ENCODE results near the gene PRRT2. TPM values are rescaled to one million over a fixed set of nuclear protein-coding genes. Genes with fewer than 3 reads are reported as not detected.

Gene PRRT2
- total and polyA plus RNA-seq, 10 of the 15 experiments (the other 5 are each of a cell fraction or from before 2014, with no cell fraction given): 0.08 to 0.49 (median 0.12) TPM; not detected in 4

- TF ChIP-seq NFXL1 (IDR thresholded peaks at IDR 0.05; ENCODE audit: borderline replicate concordance): no peak
- TF ChIP-seq ATF3 (IDR thresholded peaks at IDR 0.05; ENCODE audit: borderline replicate concordance, extremely low read depth, low read depth, low read length): no peak
- no peak for TF ChIP-seq SMC3 (IDR thresholded peaks at IDR 0.05; ENCODE audit: borderline replicate concordance, low read length)
- 0 out of 2 replicates have a peak, but pooled peaks have one; percentile 82 for TF ChIP-seq PML (IDR thresholded peaks at IDR 0.05; ENCODE audit: low read length)
- peak; percentile 23; the same call in 1 of the 2 replicates for TF ChIP-seq RAD51 (IDR thresholded peaks at IDR 0.05)
- peak; percentile 100 for TF ChIP-seq ATF7 (IDR thresholded peaks at IDR 0.05; ENCODE audit: low read depth)
- TF ChIP-seq ZNF592 (IDR thresholded peaks at IDR 0.05): no peak
- TF ChIP-seq E2F8 (IDR thresholded peaks at IDR 0.05; ENCODE audit: low read depth, partially characterized antibody): peak; percentile 81
- TF ChIP-seq MTA3 (IDR thresholded peaks at IDR 0.05; ENCODE audit: borderline replicate concordance, low read length): no peak
- TF ChIP-seq SKIL (IDR thresholded peaks at IDR 0.05; ENCODE audit: low read depth, poor library complexity, severe bottlenecking): peak; percentile 100
- TF ChIP-seq SUZ12 (IDR thresholded peaks at IDR 0.05; ENCODE audit: unreplicated experiment): no peak
- TF ChIP-seq PBX3 (IDR thresholded peaks at IDR 0.05; ENCODE audit: insufficient replicate concordance, low read depth, low read length): no peak
- no peak; the same call in 1 of the 2 replicates for TF ChIP-seq BCL11A (IDR thresholded peaks at IDR 0.05; ENCODE audit: low read depth, low read length)
- TF ChIP-seq DPF2 (IDR thresholded peaks at IDR 0.05): 0 out of 2 replicates have a peak, but pooled peaks have one; percentile 38
- no peak for TF ChIP-seq RBBP5 (conservative IDR thresholded peaks at IDR 0.05)
- TF ChIP-seq ZNF384 (IDR thresholded peaks at IDR 0.05; ENCODE audit: borderline replicate concordance, low read depth, low read length): no peak
- peak; percentile 62 for TF ChIP-seq SIX5 (IDR thresholded peaks at IDR 0.05; ENCODE audit: low read depth, low read length, severe bottlenecking)
- 0 out of 3 replicates have a peak, but pooled peaks have one; percentile 16 for TF ChIP-seq POU2F2 (IDR thresholded peaks at IDR 0.05; ENCODE audit: borderline replicate concordance, low read depth, low read length)
Measured at GRCh38 chr16:29862884-29863668, 51.1 kb downstream of the PRRT2 start, which contains the start of gene CDIPT (continued).

All from GM12878 (cell line).